HG03521 (cell line): ENCODE results near the gene P2RY11.

Experiments
- ATAC-seq: cut with Tn5 transposase; IDR thresholded peaks from one replicate; pipeline ENCODE4 v1.9.1; 2021; ENCODE audit warnings: mild to moderate bottlenecking, moderate library complexity; ENCODE audit not compliant: unreplicated experiment

P2RY11 gene

DNA sequence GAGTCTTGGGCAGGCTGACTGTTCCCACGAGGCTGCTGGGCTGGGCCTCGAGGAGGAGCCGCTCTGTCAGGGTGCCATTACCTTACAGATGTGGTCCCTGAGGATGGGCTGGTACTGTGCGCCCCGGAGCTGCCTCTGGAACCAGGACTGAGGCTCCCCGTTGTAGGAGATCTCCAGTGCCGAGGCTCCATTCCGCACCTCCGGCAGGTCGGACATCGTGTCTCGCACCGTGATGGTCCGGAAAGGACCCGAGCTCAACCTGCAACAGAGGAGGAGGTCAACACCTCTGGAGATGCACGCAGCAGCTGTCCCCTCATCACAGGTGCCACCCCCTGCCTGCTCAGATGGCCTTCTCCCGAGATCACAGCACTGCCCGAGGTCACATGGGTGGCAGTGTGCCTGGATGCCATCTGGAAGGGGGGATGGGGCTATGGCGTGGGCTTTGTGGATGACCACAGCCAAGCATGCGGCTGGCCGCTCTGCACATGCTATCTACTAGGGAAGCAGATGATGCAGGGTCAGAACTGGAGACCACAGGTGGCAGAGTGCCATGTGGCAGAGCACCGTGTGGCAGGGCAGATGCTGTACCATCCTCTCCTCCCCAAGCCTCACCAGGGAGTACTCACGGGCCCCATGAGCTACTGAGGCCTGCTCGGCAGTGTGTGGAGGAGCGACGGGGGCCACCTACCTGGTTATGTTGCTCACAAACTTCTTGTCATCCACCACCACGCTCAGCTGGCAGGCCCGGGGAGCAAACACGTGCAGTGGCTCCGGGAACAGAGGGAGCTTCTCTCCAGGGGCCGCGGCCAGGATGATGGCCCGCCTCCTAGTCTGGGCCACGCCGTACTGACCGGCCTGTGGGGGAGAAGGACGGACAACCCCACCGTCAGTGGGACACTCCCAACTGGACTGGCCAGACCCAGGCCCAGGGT lies 26.5 kb downstream of the P2RY11 start:
- no peak for ATAC-seq

- ATAC-seq, result no peak
Measured at GRCh38 chr19:10138879-10139795, 27.6 kb downstream of the P2RY11 start.

DNA sequence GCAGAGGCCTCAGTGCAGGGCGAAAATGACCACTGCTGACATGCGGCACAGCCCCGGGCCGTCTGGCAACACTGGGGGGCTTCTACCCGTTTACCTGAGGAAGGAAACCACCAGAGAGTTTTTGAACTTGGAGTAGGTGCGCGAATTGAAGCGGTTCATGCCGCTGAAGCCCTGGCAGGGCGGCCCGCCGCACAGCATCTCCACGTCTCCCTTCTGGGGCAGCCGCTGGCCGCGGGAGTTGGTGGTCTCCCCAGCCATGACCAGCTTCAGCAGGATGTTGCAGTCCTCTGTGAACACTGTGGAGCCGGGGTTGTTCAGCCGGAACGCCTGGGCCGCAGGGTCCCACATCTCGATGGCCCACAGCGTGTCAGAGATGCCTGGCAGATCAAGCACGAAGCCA lies 28.5 kb downstream of the P2RY11 start:
- no peak for ATAC-seq

- no peak for ATAC-seq
Measured at GRCh38 chr19:10141479-10141878, 30.0 kb downstream of the P2RY11 start.

GRCh38 chr19:10141973-10142372 lies 30.5 kb downstream of the P2RY11 start:
- no peak for ATAC-seq

GRCh38 chr19:10142701-10143375 lies 31.3 kb downstream of the P2RY11 start:
- no peak for ATAC-seq

DNA sequence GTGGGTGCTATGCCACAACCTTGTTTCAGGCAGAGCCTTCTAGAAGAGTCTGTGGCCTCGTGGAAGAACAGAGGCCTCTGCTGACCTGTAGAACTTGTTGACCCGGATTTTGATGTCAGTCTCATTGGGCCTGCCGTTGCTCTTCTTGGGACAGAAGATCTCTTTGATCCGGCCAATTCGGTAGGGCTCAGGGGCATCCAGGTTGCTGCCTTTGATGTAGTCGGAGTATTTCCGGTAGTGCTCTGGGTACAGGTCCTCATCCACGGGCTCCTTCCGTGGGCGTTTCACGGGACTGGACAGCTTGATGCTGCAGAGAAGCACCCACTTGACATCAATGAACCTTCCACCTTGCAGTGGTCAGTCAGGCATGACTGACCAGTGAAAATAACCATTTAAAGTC lies 32.2 kb downstream of the P2RY11 start:
- no peak for ATAC-seq

DNA sequence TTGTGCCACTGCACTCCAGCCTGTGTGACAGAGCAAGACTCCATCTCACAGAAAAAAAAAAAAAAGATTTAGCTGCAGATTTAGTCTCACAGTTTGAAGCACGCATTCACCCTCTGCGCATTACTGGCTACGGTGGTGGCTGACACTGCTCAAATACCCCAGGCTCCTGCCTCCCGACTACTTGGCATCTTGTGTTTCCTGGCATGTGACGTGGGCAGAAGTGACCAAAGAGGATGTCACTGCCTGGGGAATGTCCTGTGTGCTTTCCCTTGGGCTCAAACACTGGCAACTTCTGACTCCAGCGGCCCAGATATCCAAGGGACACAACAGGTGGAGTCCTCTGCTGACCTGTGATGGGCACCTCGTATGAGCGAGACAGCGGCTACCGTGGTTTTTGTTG lies 32.9 kb downstream of the P2RY11 start:
- ATAC-seq, result no peak

- ATAC-seq, result no peak
Measured at GRCh38 chr19:10145031-10145430, 33.5 kb downstream of the P2RY11 start.

DNA sequence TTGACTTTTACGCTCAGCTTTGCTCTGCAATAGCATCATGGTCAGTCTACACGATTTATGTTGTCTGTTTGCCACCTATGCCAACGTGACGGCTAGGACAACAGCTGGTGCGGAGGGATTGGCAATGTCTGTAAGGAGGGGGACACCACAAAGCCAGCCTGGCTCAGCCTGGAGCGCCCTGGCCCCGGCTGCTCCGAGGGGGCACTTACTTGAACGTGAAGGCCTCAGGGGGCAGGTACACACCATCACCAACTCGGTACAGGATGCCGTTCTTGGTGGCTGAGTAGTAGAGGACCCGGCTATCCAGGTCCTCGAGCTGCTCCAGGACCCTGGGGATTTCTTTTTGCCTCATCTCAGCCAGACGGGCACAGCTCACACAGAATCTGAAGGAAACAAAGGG lies 34.6 kb downstream of the P2RY11 start:
- no peak for ATAC-seq

- ATAC-seq, result no peak
Measured at GRCh38 chr19:10149427-10149826, 37.9 kb downstream of the P2RY11 start.

DNA sequence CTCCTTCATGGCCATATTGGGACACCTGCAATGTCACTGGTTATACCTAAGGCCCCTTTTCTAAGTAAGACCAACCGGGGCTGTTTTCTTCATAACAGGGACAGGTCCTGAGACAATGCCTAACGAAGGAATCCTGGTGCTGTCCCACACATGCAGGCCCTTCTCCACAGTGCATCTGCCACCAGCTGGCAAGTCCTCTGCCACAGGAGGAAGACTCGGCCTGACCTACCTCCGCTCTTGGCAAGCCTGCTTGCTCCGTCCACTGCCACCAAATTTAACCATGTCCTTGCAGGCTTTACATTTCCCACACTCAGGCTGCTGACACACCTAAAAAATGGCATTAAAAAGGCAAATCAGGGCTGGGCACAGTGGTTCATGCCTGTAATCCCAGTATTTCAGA lies 40.0 kb downstream of the P2RY11 start:
- ATAC-seq, result no peak

- no peak for ATAC-seq
Measured at GRCh38 chr19:10152100-10152499, 40.6 kb downstream of the P2RY11 start.

GRCh38 chr19:10155839-10156238 lies 44.3 kb downstream of the P2RY11 start:
- no peak for ATAC-seq

- no peak for ATAC-seq
Measured at GRCh38 chr19:10158071-10158470, 46.6 kb downstream of the P2RY11 start.

GRCh38 chr19:10158485-10158884 lies 47.0 kb downstream of the P2RY11 start:
- no peak for ATAC-seq

DNA sequence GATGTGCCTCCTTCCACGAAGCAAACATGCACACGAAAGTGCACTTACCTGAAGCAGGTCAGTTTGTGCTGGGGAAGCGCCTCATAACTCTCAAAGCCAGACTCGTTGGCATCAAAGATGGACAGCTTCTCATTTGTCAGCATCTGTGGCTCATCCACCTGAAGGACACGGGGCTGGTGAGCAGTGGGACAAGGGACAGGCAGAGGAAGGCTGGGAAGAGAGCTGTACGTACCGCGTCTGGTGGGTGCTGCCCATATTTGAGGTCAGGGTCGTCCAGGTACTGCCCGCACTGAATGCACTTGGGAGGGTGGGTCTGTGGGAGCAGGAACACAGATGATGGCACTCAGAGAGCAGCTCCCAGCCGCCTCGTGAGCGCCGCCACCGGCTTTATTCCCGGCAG lies 48.1 kb downstream of the P2RY11 start:
- no peak for ATAC-seq

DNA sequence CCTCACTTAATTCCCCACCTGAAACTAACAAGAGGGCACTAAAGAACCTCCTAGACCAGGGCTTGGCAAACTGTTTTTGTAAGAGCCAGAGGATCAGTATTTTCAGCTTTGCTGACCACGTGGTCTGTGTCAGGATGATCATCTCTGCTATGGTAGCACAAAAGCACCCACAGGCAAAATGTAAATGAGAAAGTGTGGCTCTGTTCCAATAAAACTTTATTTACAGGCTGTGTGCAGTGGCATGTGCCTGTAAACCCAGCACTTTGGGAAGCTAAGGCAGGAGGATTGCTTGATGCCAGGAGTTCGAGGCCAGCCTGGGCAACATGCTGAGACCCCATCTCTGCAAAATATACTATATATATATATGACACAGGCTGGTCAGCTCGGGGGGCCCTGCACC lies 52.0 kb downstream of the P2RY11 start:
- ATAC-seq, result no peak
